Motor neuron (in vitro differentiated cells): ENCODE results near the gene CLEC16A. TPM values are rescaled to one million over a fixed set of nuclear protein-coding genes. Genes with fewer than 3 reads are reported as not detected.
A peak's percentile ranks its signal among the peaks of the same experiment; 100 is the strongest.

ENCODE experiments used
- ATAC-seq, 8 experiments: fragments of 200-7000 bp; cut with Tn5 transposase; replicated peaks in 6 of 8; 2 replicates each; pipeline ENCODE4 v1.8.0; 2021; ENCODE audit warnings: mild to moderate bottlenecking in 8 of 8, moderate library complexity in 8 of 8
- H3K27ac ChIP-seq, 2 donors: fragments of 250-450 bp; sonication (Bioruptor Pico); 2 replicates each; pipeline ENCODE4 v1.9.0; 2021; ENCODE audit warnings: antibody characterized with exemption in 2 of 2, mild to moderate bottlenecking in 2 of 2, moderate library complexity in 1 of 2
- H3K4me1 ChIP-seq, 2 donors: fragments of 250-450 bp; sonication (Bioruptor Pico); replicated peaks in 1 of 2; 2 replicates each; pipeline ENCODE4 v1.6.1; 2021; ENCODE audit warnings: antibody characterized with exemption in 2 of 2, mild to moderate bottlenecking in 2 of 2, moderate library complexity in 1 of 2
- H3K4me3 ChIP-seq, 5 donors: fragments of 250-450 bp; sonication (Bioruptor Pico); 2 replicates each; pipeline ENCODE4 v1.9.0; 2021; ENCODE audit warnings: antibody characterized with exemption in 5 of 5, mild to moderate bottlenecking in 5 of 5, moderate library complexity in 4 of 5
- whole genome bisulfite sequencing, 10 experiments: fragments of 450-650 bp; shearing (Covaris generic); methylation state at CpG; one replicate each; pipeline ENCODE4 v1.0.0; 2022; 5-methylcytosine and 5-hydroxymethylcytosine counted together
- in situ Hi-C, 9 experiments: fragments of 400-800 bp; cut with MboI; loops; one replicate each; pipeline ENCODE4 v1.15.0; 2021; ENCODE audit warnings: low sequenced_read_pairs in 9 of 9, low pct_unique_long_range_greater_than_20kb in 2 of 9; ENCODE audit not compliant: unreplicated experiment in 9 of 9
- total RNA-seq, 8 experiments: library from RNA; unstranded; fragments of 300-600 nt; gene quantifications; 2 replicates each; pipeline versions ENCODE4 v1.2.3 to v1.2.4, GENCODE V29; 2022

The CLEC16A gene
- total RNA-seq, 8 experiments from 2014 or later = 13.4 to 75.0 (median 17.2) TPM

- no peak overlapping the region for H3K4me3 ChIP-seq
- H3K4me1 ChIP-seq = peaks cover 24 to 45% of the 10 kb centered on the region in 2 donors
- peak in 1 of 8 experiments; percentile 24 for ATAC-seq
- 75 to 100% (median 85%) methylated on average over 1 to 4 of the region's 11 CpGs; no CpG with 5 or more reads in 6 of the 10 experiments for WGBS, 10 experiments
- in situ Hi-C loops = no loop called here
- H3K27ac ChIP-seq = no peak overlapping the region
Observed at GRCh38 chr16:11088074-11088730, 143.8 kb downstream of the CLEC16A start.

GRCh38 chr16:11088831-11089230 is 144.5 kb downstream of the CLEC16A start:
- Histone ChIP-seq H3K27ac (no peak overlapping the region), H3K4me3 (no peak overlapping the region), H3K4me1 (peaks cover 24 to 43% of the 10 kb centered on the region in 2 donors)
- no peak for ATAC-seq
- 75 to 100% (median 91%) methylated on average over 1 to 5 of the region's 6 CpGs; no CpG with 5 or more reads in 7 of the 10 experiments for WGBS, 10 experiments
- in situ Hi-C loops = no loop called here

GRCh38 chr16:11089504-11090124 is 145.2 kb downstream of the CLEC16A start:
- H3K27ac ChIP-seq = no peak overlapping the region
- H3K4me1 ChIP-seq = peaks cover 26 to 43% of the 10 kb centered on the region in 2 donors
- H3K4me3 ChIP-seq = no peak overlapping the region
- peak in 1 of 8 experiments; percentile 13 for ATAC-seq
- 40 to 100% (median 89%) methylated on average over 1 to 9 of the region's 12 CpGs; no CpG with 5 or more reads in 2 of the 10 experiments for WGBS, 10 experiments
- in situ Hi-C loops = no loop called here

- WGBS, 10 experiments = 80 to 100% (median 96%) methylated on average over 1 to 6 of the region's 6 CpGs; no CpG with 5 or more reads in 2 of the 10 experiments
- Histone ChIP-seq H3K4me3 (no peak overlapping the region), H3K4me1 (peaks cover 22 to 42% of the 10 kb centered on the region in 2 donors), H3K27ac (no peak overlapping the region)
- ATAC-seq = no peak
- in situ Hi-C loops = no loop called here
Observed at GRCh38 chr16:11090232-11090631, 145.9 kb downstream of the CLEC16A start.

- H3K4me3 ChIP-seq = no peak overlapping the region
- H3K4me1 ChIP-seq = peaks cover 12 to 32% of the 10 kb centered on the region in 2 donors
- H3K27ac ChIP-seq = no peak overlapping the region
- 92 to 100% (median 100%) methylated on average over 1 to 6 of the region's 14 CpGs; no CpG with 5 or more reads in 2 of the 10 experiments for WGBS, 10 experiments
- ATAC-seq = no peak
- in situ Hi-C loops = no loop called here
Observed at GRCh38 chr16:11091021-11091785, 146.8 kb downstream of the CLEC16A start.

- no peak overlapping the region for H3K27ac ChIP-seq
- peaks cover 15 to 31% of the 10 kb centered on the region in 2 donors for H3K4me1 ChIP-seq
- 83 to 100% (median 96%) methylated on average over 1 to 6 of the region's 12 CpGs; no CpG with 5 or more reads in 4 of the 10 experiments for WGBS, 10 experiments
- no peak overlapping the region for H3K4me3 ChIP-seq
- in situ Hi-C loops = no loop called here
- ATAC-seq = no peak
Observed at GRCh38 chr16:11092788-11093571, 148.6 kb downstream of the CLEC16A start.

- peak in 1 of 8 experiments; percentile 10 for ATAC-seq
- WGBS, 10 experiments = 60 to 100% (median 81%) methylated on average over 1 to 6 of the region's 10 CpGs; no CpG with 5 or more reads in 2 of the 10 experiments
- peaks cover 15 to 34% of the 10 kb centered on the region in 2 donors for H3K4me1 ChIP-seq
- in situ Hi-C loops = no loop called here
- no peak overlapping the region for H3K4me3 ChIP-seq
- H3K27ac ChIP-seq = no peak overlapping the region
Observed at GRCh38 chr16:11093572-11094074, 149.3 kb downstream of the CLEC16A start.

- WGBS, 10 experiments = 0 to 70% (median 33%) methylated on average over 1 to 6 of the region's 8 CpGs
- Histone ChIP-seq H3K27ac (no peak overlapping the region), H3K4me1 (peaks cover 15 to 39% of the 10 kb centered on the region in 2 donors), H3K4me3 (no peak overlapping the region)
- ATAC-seq = peak; percentile 24 to 95 (median 38)
- in situ Hi-C loops = no loop called here
Observed at GRCh38 chr16:11094075-11094856, 149.9 kb downstream of the CLEC16A start.

- Histone ChIP-seq H3K4me1 (peaks cover 15 to 39% of the 10 kb centered on the region in 2 donors), H3K4me3 (no peak overlapping the region), H3K27ac (no peak overlapping the region)
- WGBS, 10 experiments = 28 to 89% (median 66%) methylated on average over 2 to 7 of the region's 10 CpGs
- in situ Hi-C loops = no loop called here
- no peak for ATAC-seq
Observed at GRCh38 chr16:11094857-11095565, 150.6 kb downstream of the CLEC16A start.

- peaks cover 15 to 39% of the 10 kb centered on the region in 2 donors for H3K4me1 ChIP-seq
- no peak for ATAC-seq
- WGBS, 10 experiments = 80 to 100% (median 100%) methylated on average over 1 to 4 of the region's 4 CpGs; no CpG with 5 or more reads in 3 of the 10 experiments
- H3K4me3 ChIP-seq = no peak overlapping the region
- in situ Hi-C loops = no loop called here
- H3K27ac ChIP-seq = no peak overlapping the region
Observed at GRCh38 chr16:11095935-11096334, 151.6 kb downstream of the CLEC16A start.

- peak in 5 of 8 experiments; percentile 39 to 64 (median 58) for ATAC-seq
- WGBS, 10 experiments = 27 to 96% (median 72%) methylated on average over 2 to 7 of the region's 8 CpGs
- Histone ChIP-seq H3K27ac (peak overlapping the region in 1 of 2 donors; percentile 35), H3K4me1 (peaks cover 15 to 39% of the 10 kb centered on the region in 2 donors), H3K4me3 (no peak overlapping the region)
- in situ Hi-C loops = no loop called here
Observed at GRCh38 chr16:11097094-11097786, 152.9 kb downstream of the CLEC16A start.
